Activated CD4-positive, alpha-beta T cell treated with anti-CD3 and anti-CD28 coated beads for 4 hours (primary cell): Measurements from ENCODE around the gene ATP2C2.

Experiments
- DNase-seq, 2 donors: peaks; one replicate each; pipeline ENCODE4 v3.0.0-alpha.2; 2020

The ATP2C2 gene

GRCh38 chr16:84479716-84480450 lies 111.5 kb downstream of the ATP2C2 start:
- no peak for DNase-seq

GRCh38 chr16:84481051-84481735 lies 112.9 kb downstream of the ATP2C2 start:
- DNase-seq, result no peak

GRCh38 chr16:84482001-84482891 lies 113.9 kb downstream of the ATP2C2 start:
- no peak for DNase-seq

GRCh38 chr16:84482951-84483881 lies 114.9 kb downstream of the ATP2C2 start:
- no peak for DNase-seq

GRCh38 chr16:84483882-84484565 lies 115.7 kb downstream of the ATP2C2 start:
- DNase-seq, result no peak

GRCh38 chr16:84484579-84485254 lies 116.4 kb downstream of the ATP2C2 start:
- DNase-seq, result no peak

- no peak for DNase-seq
Observed at GRCh38 chr16:84485255-84486010, 117.1 kb downstream of the ATP2C2 start.

- DNase-seq, result no peak
Observed at GRCh38 chr16:84486126-84486525, 117.8 kb downstream of the ATP2C2 start.

GRCh38 chr16:84486551-84487235 lies 118.4 kb downstream of the ATP2C2 start:
- no peak for DNase-seq

GRCh38 chr16:84487358-84487757 lies 119.0 kb downstream of the ATP2C2 start:
- DNase-seq, result no peak

GRCh38 chr16:84489131-84489530 lies 120.8 kb downstream of the ATP2C2 start:
- no peak for DNase-seq

GRCh38 chr16:84495506-84495905 lies 127.2 kb downstream of the ATP2C2 start:
- DNase-seq, result no peak

GRCh38 chr16:84496991-84497390 lies 128.7 kb downstream of the ATP2C2 start:
- no peak for DNase-seq

- no peak for DNase-seq
Observed at GRCh38 chr16:84497418-84498222, 129.3 kb downstream of the ATP2C2 start.

- no peak for DNase-seq
Observed at GRCh38 chr16:84498223-84498610, 129.9 kb downstream of the ATP2C2 start.

GRCh38 chr16:84498859-84499620 lies 130.7 kb downstream of the ATP2C2 start:
- DNase-seq, result no peak

- no peak for DNase-seq
Observed at GRCh38 chr16:84499638-84500037, 131.3 kb downstream of the ATP2C2 start.

GRCh38 chr16:84500531-84500930 lies 132.2 kb downstream of the ATP2C2 start:
- no peak for DNase-seq
